WTC11 (cell line): ENCODE data around the gene ADGRG3.

Experiments used
- CTCF ChIP-seq: fragments of 200-600 bp; IDR thresholded peaks from 2 replicates; pipeline ENCODE4 v1.8.0; 2022; ENCODE audit warnings: antibody characterized with exemption
- TCF7 ChIP-seq: sonication (generic); formaldehyde crosslinking; IDR thresholded peaks from 2 replicates; pipeline ENCODE4 v1.8.0; 2022; ENCODE audit warnings: mild to moderate bottlenecking, low read depth, missing genetic modification reagents, moderate library complexity
- TEAD4 ChIP-seq: sonication (generic); formaldehyde crosslinking; IDR thresholded peaks from 2 replicates; pipeline ENCODE4 v1.8.0; 2022; ENCODE audit warnings: mild to moderate bottlenecking, missing genetic modification reagents

- no peak for TF ChIP-seq CTCF
- TF ChIP-seq TCF7 (CRISPR knock-in tag): no peak
- no peak for TF ChIP-seq TEAD4
These were observed 41.6 kb downstream of the ADGRG3 start for GRCh38 chr16:57709663-57710062.
